RWPE2 (cell line): ENCODE data around the gene CAMK1D.

Experiments
- ATAC-seq: fragments of 200-7000 bp; cut with Tn5 transposase; 3 replicates; pipeline ENCODE4 v1.9.1; 2021; ENCODE audit warnings: low read depth
- DNase-seq: peaks from one replicate; pipeline ENCODE4 v3.0.0-alpha.2; 2020; ENCODE audit warnings: low spot score
- H3K27ac ChIP-seq: fragments of 450-650 bp; 2 replicates; pipeline ENCODE4 v1.5.1; 2017; ENCODE audit warnings: mild to moderate bottlenecking; ENCODE audit not compliant: poor library complexity, severe bottlenecking
- H3K27me3 ChIP-seq: fragments of 250-450 bp; sonication (Bioruptor Pico); 2 replicates; pipeline ENCODE4 v1.5.1; 2021; ENCODE audit warnings: mild to moderate bottlenecking, moderate library complexity; ENCODE audit not compliant: insufficient read depth, poor library complexity, severe bottlenecking
- H3K36me3 ChIP-seq: fragments of 250-450 bp; sonication (Bioruptor Pico); 2 replicates; pipeline ENCODE4 v1.5.1; 2020; ENCODE audit warnings: low read depth, mild to moderate bottlenecking, moderate library complexity
- H3K4me1 ChIP-seq: fragments of 250-450 bp; sonication (Bioruptor Pico); 2 replicates; pipeline ENCODE4 v1.5.1; 2021; ENCODE audit warnings: mild to moderate bottlenecking, moderate library complexity; ENCODE audit not compliant: insufficient read depth, poor library complexity, severe bottlenecking
- H3K4me3 ChIP-seq: fragments of 250-450 bp; sonication (Bioruptor Pico); 2 replicates; pipeline ENCODE4 v1.5.1; 2021; ENCODE audit warnings: mild to moderate bottlenecking, moderate library complexity; ENCODE audit not compliant: severe bottlenecking
- H3K9me3 ChIP-seq: fragments of 250-450 bp; sonication (Bioruptor Pico); 2 replicates; pipeline ENCODE4 v1.5.1; 2021; ENCODE audit warnings: mild to moderate bottlenecking, moderate library complexity; ENCODE audit not compliant: severe bottlenecking
- CTCF ChIP-seq: fragments of 450-650 bp; IDR thresholded peaks from one replicate; pipeline ENCODE4 v1.5.1; 2017; ENCODE audit warnings: mild to moderate bottlenecking, moderate library complexity; ENCODE audit not compliant: poor library complexity, severe bottlenecking

CAMK1D gene

DNA sequence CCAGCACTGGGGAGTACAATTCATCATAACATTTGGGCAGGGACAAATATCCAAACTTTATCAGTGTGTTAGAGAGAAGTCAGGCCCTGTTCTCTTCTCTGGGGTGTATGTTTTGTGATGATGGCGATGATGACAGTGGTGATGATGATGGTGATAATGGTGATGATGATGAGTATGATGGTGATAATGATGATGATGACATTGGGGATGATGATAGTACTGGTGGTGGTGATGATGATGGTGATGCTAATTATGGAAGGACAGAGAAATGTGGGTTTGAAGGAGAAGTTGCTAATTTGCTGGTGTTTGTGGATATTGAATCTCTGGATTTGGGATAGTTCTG is 64.0 kb downstream of the CAMK1D start:
- no peaks in the 10 kb centered on the region for H3K9me3 ChIP-seq
- H3K36me3 ChIP-seq, result no peaks in the 10 kb centered on the region
- no peak overlapping the region for H3K4me3 ChIP-seq
- DNase-seq (no peak), ATAC-seq (no peak)
- no peaks in the 10 kb centered on the region for H3K27me3 ChIP-seq
- H3K4me1 ChIP-seq, result no peaks in the 10 kb centered on the region
- TF ChIP-seq CTCF, result no peak
- no peak overlapping the region for H3K27ac ChIP-seq

- no peak for TF ChIP-seq CTCF
- Histone ChIP-seq H3K27me3 (no peaks in the 10 kb centered on the region), H3K4me3 (no peak overlapping the region), H3K4me1 (peaks cover 6% of the 10 kb centered on the region), H3K9me3 (no peaks in the 10 kb centered on the region), H3K36me3 (no peaks in the 10 kb centered on the region), H3K27ac (no peak overlapping the region)
- DNase-seq, result no peak
- no peak for ATAC-seq
Observed at GRCh38 chr10:12414278-12414989, 65.1 kb downstream of the CAMK1D start.

- DNase-seq, result no peak
- no peaks in the 10 kb centered on the region for H3K36me3 ChIP-seq
- TF ChIP-seq CTCF, result no peak
Observed at GRCh38 chr10:12416344-12417050, 67.2 kb downstream of the CAMK1D start.

GRCh38 chr10:12417331-12417730 is 68.0 kb downstream of the CAMK1D start:
- Histone ChIP-seq H3K27ac (no peak overlapping the region), H3K9me3 (no peaks in the 10 kb centered on the region), H3K4me1 (peaks cover 10% of the 10 kb centered on the region), H3K4me3 (no peak overlapping the region), H3K36me3 (no peaks in the 10 kb centered on the region), H3K27me3 (no peaks in the 10 kb centered on the region)
- DNase-seq, result no peak
- TF ChIP-seq CTCF, result no peak
- no peak for ATAC-seq

More at GRCh38 chr10:12416344-12417050, 67.2 kb downstream of the CAMK1D start:
- Histone ChIP-seq H3K27ac (no peak overlapping the region), H3K27me3 (no peaks in the 10 kb centered on the region), H3K4me3 (no peak overlapping the region), H3K9me3 (no peaks in the 10 kb centered on the region), H3K4me1 (peaks cover 10% of the 10 kb centered on the region)
- ATAC-seq, result no peak

- no peak for ATAC-seq
- DNase-seq, result no peak
- Histone ChIP-seq H3K9me3 (no peaks in the 10 kb centered on the region), H3K27ac (no peak overlapping the region), H3K4me1 (peaks cover 10% of the 10 kb centered on the region), H3K36me3 (no peaks in the 10 kb centered on the region), H3K27me3 (no peaks in the 10 kb centered on the region), H3K4me3 (no peak overlapping the region)
- TF ChIP-seq CTCF, result no peak
Observed at GRCh38 chr10:12418000-12418399, 68.7 kb downstream of the CAMK1D start.
